ENCODE measurements around the gene SGMS1.

SGMS1 gene

DNA sequence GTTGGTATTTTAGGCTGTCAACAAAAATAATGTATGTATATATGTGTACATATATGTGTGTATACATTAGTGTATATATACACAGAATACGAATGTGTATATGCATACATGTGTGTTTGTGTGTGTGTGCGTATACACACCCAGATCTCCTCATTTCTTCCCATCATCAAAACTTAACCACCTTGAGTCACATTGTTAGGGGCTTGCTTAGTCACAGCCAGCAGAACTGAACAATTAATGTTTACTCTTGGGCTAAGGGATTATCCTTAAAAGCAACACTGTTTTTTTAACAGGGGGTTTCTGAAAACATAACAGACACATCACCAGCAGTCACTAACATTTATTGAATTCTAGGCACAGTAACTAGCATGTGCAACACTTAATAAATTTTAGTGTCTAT, 289.5 kb downstream of the SGMS1 start:
- no peak for DNase-seq (ENCODE audit: low spot score)

DNA sequence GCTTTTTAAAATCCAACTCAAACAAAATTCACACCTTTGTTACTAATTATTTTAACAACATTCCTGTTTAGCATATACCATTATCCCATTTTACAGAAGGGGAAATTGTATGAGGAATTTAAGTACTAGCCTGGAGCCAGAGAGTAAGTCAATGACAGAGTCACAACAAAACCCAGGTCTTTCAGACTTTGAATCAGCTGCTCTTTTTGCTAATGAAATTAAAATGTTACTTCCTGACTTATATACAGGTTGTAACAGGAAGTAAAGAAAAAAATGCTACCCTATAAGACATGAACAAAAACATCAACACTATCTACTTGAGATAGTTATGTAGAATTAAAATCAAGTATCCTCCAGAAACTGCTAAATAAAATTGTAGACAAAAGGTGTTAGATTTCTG, 289.9 kb downstream of the SGMS1 start:
- DNase-seq (ENCODE audit: low spot score): no peak

DNA sequence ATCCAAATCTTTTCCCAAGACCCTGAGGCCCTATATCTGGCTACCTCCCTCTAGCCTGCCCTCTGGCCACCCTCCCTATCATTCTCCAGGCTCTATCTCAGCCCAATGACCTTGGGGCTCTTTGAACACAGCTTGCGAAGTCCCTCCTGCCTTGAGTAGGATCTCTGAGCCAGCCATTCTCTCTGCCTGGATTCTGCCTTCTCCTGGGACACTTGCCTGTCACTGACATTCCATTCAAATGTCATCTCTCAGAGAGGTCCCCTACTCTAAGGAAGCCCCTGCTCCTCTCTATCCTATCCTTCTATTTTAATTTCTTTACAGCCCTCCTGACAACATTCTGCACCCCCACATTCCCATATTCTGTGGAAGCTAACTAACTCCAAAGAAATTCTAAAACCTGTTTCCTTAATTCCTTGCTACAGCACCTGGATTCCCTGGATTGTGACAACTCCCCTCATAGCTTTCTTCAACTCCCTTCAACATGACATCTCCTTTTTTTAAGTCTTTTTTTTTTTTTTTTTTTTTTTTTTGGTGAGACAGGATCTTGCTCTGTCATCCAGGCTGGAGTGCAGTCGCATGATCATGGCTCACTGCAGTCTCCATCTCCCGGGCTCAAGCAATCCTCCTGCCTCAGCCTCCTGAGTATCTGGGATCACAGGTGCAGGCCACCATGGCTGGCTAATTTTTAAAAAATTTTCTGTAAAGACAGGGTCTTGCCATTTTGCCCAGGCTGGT, 291.5 kb downstream of the SGMS1 start:
- DNase-seq (ENCODE audit: low spot score): no peak

DNA sequence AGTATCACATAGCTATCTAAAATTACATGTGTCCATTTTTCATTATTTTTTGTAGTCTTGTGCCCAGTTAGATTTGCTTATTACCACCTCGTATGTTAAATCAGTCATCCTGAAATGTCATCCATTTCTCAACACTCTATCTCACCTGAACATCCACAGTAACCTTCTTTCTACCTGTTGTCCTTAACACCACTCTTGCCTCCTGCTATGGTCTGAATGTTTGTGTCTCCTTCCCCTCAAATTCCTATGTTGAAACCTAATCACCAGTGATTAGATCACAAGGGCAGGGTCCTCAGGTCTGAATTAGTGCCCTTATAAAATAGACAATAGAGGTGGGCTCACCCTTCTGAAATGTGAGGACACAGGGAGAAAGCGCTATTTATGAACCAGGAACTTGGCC, 292.3 kb downstream of the SGMS1 start:
- DNase-seq (ENCODE audit: low spot score): no peak

DNA sequence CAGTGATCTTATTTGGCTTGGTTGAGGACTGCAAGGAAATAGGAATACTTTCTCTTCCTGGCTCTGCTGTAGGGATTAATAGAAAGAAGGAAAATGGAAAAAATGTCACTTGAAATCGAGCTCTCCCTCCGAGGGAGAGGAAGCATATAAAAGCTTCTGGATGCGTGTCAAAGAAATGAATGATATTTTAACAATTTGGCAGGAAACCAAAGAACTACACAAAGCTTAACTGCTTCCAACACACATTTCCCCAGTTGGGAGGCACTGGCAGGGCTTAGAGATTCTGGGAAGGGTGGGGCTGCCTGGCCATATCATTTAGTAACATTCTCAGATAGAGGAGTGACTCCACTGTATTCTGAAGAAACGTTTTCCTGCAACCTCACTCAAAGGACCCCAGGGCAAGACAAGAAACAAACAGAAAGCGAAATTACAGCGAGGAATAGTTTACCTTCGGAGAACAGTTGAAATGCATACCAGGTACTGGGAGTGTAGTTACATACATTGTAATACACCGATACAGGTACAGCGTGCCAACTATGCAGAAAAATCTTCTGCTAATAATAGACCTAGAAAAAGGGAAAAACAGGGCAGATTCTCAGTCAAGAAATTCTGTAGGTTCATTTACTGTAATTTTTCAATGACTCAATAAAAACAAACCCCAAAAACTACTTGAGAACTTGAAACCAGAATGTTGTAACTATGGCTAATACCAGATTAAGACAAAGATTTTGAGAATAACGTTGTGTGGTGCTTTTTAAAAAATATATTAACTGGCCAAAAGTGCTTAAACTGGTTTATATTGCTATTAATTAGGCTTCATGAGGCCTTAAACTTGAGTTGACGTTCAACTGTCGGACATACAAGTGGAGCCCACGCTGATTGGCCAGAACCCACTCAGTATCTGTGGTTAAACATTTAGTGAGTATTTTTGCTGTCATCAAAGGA, 296.7 kb downstream of the SGMS1 start:
- DNase-seq (ENCODE audit: low spot score): no peak

DNA sequence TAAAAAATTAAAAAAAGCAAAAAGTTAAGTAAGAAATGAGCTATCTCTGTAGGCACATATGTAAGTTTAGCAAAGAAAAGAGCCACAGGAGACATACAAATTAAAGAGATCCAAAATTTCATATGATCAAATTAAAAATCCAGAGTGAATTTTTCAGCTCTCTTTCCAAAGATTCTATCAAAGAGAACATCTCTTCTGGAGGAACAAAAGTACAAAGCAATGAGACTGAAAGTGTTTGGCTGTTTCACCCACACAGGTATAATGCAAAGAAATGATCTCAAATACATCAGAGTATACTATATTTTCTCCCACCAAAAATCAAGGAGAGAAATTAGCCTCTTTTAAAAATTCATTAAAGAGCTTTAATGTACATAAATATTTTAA, 297.6 kb downstream of the SGMS1 start:
- DNase-seq (ENCODE audit: low spot score): no peak

DNA sequence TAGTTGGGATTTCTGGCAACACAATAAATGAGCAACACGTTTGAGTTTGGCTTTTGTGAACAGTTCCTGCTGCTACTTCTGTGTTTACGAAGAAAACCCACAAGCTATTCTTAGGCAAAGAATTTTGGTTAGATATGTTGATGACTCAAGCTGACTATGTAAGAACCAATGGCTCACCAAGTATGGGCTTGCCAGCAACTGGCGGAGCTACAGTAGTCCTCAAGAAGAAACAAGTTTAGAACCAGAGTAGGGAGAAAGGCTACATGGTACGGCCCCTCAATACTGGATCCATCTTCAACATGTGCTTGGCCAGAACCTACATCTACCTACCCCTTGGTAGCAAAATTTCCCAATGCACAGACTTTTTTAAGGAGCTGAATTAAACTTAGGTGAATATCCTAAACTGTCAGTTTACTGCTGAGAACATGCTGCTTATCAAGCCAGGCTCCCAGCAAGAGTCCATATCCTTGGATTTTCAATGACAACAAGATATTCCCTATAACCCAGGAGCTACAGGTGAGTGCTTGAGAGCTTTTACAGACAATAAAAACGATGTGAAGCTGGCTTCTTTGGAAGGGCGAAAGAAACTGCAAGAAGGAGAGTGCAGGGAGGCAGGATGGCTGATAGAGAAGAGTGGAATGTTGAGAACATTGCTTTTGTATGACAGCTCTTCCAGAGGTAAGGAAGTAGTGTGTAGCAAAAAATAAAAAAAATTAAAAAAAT, 298.1 kb downstream of the SGMS1 start:
- no peak for DNase-seq (ENCODE audit: low spot score)

DNA sequence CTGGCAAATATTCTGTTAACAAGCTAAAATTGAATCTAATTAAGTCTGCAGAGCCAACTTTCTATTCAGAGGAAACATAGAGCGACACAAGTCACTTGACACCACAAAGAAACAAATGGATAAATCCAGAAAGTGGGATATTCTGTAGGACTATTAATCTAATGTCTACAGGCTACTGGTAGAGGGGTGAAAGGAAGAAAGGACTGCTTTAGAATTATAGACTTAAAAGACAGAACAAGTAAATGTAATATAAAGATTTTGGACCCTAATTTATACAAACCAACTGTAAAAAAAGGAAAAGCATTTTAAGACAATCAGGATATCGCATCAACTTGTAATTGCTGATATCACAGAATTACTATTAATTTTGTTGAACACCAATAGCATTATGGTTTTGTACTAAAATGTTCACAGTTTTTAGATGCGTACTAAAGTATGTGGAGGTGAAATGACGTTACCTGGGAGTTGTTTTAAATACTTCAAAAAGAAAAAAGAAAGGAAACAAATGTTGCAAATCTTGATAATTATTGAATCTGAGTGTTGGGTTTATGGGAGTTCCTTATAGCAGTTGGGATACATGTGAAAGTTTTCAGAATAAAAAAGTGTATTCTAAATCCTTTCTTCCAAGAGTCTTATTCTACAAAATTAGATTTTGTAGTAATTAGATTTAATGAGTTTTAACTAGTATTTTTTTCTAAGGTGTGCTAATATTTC, 298.9 kb downstream of the SGMS1 start:
- no peak for DNase-seq (ENCODE audit: low spot score)

DNA sequence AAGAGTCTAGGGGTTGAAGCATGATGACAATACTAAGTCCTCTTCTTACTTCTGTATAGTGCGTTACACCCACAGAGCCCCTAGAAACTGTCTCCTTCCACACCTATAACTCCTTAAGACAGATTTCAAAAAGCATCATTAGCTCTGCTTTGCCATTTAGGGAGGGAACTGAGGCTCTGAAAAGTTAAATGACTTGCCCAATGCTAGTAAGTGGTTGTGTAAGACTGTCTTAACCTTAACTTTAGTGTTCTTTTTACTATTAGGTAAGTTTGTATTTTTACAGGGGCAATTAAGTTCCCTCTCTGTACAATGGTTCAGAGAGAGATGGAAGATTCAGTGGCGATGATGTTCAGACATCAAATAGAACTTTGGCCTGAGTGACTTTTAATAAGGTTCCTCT, 299.7 kb downstream of the SGMS1 start:
- DNase-seq (ENCODE audit: low spot score): no peak

DNA sequence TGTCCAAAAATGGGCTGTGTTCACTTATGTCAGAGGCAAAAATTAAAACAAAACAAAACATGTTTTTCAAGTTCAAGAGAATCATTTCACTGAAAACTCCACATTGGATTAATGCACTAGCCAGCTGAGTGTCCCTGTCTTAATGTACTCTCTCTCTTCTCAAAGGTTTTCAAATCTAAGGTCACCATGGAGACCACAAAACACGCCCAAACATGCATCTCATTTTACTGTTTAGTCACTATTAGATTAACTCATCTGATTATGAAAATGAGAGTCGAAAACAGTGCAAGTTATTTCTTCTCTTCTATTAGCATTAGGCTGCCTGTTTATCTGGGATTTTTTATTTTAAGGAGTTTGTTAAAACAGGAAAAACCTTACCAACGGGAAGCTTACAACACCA, 301.7 kb downstream of the SGMS1 start:
- no peak for DNase-seq (ENCODE audit: low spot score)

DNA sequence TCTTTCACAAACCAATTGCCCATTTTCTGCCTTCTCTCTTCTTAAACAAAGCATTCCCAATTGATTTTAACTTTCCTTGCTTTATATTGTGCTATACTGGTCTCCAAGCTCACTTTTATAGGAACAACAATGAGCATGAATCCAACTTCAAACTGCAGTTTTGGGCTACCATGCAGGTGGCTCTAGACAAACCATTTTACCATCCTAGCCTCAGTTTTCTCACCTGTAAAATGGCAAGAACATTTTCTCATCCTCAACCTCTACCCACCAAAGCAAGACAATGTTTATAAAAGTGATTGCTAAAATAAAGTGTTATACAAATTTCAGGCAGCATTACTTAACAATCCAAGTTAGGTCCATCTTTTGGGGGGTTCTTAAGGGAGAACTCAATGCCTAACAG, 305.6 kb downstream of the SGMS1 start:
- no peak for DNase-seq (ENCODE audit: low spot score)

DNA sequence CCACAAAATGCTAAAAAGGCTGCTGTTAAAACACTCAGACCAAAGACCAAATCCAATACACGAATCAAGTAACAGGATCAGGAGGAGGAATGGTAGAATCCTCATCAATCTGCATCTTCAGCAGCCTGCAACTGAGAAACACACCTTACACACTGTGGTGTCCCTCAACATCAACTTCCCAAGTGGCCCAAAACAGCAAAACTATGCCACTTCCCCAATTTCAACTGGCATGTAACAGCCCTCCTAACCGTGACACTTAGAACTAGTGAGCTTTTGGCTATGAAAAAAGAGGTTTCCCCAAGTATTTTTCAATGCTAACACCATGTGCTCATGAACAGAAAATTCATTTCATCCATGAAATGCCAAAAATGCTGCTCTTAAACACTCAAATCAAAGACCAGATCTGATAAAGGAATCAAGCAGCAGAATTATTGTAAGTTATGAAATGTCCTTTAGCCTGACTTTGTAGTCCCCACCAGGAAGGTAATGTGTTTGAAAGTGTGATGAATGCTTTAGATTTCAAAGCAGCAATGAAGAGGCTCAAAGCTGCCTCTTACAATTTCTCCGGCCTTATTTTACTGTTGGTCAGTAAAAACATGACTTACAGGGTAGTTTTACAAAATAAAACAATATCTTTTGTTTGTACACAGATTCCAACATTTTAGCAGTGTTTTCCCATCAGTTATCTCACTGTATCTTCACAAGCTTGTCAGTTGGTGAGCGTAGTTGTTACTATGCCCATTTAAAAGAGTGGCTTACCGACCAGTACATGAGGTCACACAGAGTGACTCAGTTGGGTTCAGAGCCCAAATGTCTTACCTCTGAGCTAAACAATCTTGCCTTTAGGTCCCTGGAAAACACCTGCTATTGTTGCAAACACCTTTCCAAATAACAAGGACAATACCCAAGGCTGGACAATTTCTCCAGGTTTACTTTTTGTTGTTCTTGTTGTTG, 306.8 kb downstream of the SGMS1 start:
- DNase-seq (ENCODE audit: low spot score): no peak

DNA sequence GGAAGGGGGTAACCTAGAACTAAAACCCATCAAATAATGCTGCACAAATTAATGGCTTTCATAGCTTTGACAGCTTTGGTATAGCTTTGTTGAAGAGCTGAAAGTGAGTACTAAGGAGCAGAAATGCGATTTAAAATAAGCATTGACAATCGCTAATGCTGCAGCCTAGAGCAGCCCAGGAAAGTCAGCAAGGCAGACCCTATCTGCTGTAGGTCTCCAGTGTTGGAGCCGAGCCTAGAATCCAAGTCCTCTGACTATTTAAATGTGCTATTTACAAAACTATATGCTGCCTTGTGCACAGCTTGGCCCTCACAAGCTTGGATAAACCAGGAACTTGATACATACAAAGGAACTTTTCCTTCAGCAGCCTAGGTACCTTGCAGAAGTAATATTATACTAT, 307.6 kb downstream of the SGMS1 start:
- DNase-seq (ENCODE audit: low spot score): no peak

DNA sequence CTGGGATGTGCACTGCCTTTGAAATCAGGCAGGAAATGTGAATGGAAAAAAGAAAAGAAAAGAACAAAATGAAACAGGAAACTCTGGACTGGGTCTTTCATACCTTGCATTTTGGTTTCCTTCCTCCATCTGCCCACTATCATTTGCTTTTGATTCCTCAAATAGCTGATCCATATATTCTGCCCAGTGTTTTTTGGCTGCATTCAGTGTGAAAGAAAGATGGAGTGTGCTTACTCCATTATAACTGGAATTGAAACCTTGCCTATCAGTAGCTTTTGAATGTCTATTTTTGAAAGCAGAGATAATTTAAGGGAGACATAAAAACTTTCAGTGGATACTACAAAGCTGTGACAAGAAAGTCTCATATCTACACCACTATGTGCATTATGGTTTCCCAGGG, 308.3 kb downstream of the SGMS1 start:
- no peak for DNase-seq (ENCODE audit: low spot score)

DNA sequence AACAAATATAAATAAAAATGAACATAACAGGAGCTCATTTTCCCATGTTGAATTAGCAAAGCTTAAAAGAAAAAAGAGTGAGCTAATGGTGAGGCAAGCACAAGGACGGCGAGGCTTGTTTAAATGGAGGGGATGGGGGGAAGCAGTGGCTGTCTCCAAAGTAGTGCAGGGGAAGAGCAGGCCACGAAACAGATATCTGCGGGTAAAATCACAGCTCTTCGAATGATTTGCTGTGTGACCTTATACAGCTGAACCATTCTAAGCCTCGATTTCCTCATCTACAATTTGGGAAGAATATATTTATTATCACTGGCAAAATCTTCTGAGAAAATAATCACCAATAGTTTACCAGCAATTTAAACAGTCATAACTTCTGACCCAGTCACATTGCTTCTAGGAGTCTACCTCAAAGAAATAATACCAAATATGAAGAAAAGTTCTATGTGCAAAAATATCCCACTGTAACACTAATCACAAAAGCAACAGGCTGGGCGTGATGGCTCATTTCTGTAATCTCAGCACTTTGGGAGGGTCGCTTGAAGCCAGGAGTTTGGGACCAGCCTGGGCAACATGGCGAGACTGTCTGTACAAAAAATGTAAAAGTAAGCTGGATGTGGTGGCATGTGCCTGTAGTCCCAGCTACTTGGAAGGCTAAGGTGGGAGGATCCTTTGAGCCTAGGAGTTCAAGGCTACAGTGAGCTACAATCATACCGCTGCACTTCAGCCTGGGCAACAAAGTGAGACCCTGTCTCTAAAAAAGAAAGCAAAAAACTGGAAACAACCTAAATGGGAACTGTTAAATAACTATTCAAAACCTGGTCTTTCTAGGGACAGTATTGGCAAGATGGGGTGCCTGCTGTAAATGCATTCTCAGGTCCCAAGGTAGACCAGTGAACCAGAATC, 309.3 kb downstream of the SGMS1 start:
- DNase-seq (ENCODE audit: low spot score): no peak

DNA sequence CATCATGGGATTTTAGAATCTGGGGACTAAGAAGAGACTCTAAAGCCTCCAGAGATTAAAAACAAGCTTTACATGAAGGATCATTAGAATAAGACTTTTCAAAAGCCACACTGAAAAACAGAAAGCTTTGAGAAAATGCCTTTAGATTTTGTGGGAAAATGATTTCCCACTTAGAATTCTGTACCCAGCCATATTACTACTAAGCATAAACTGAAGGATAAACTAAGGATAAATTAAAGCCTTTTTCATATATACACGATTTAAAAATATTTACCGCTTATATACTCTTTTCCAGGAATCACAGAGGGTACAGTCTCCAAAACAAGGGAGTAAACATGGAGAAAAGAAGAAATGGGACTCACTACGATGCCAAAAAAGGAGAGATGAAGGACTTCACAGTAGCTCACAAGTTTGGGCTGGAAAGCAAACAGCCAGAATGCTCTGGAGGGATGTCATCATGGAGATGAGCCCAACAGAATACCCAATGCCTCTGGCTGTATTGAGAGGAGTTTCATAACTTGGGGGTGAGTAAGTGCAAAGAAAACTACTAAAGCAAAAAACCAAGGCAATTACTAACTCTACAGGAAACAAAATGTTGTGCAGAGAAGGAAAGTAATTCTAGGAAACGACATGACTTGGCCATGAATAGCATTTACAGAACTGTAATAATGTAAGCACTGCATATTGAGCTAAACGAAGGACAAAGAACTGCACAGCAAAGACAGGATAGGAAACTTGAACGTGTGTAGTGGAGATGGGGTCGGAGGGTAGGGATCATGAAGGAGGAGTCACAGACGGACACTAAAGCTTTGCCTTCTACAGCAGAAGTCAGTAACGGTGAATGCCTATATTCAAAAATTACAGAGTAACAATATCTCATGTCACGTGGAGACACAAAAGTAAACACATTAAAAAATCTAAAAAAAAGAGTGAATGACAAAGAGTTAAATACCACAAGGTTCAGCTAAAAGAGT, 311.0 kb downstream of the SGMS1 start:
- DNase-seq (ENCODE audit: low spot score): no peak

DNA sequence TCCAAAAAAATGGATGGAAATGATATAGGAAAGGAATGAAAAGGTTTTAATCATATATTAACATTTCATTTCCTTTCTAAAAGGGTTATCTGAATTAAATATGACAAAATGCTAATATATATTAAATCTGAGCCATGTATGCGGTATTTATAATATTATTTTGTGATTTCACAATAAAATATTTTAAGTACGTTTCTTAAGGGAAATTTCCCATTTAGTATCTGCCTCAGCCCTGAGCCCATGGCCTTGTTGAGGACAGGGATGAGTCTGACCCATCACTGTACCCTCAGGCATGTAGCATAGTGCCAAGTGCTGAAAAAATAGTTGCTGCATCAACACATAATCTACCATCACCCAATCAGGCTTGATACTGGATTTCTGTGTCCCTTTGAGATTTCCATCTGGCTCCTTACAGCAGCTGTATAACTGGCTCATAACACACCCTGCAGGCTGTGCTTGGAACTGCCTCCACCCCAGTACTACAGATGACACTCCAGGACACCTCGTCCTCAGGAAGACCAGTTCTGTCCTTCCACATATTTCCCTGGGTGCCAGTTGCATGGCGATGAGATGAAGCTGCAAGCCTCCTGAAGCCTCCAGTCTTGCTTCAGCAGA, 313.1 kb downstream of the SGMS1 start:
- peak; percentile 69 for DNase-seq (ENCODE audit: low spot score)

DNA sequence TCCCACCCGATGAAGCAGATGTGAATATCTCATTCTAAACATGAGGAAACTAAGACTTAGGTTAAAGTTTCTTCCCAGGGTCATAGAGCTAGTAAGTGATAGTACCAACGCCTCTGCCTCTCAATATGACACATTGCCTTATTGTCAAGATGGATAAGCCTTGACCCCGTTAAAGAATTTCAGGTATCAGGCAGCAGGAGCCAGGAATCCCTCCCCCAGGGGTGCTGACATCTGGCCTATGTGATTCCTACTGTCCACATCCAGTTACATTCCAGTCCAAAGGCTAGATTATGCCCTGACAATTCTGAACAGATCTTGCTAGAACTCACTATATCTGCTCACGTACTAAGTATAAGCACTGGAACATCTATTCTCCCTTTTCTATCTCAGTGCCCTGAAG, 314.4 kb downstream of the SGMS1 start:
- DNase-seq (ENCODE audit: low spot score): no peak

Data from D341Med (cell line).